Neural progenitor cell (in vitro differentiated cells): ENCODE measurements around the gene CUL1.

Experiments used
- EZH2 ChIP-seq: fragments of 200-600 bp; sonication (generic); IDR thresholded peaks from 2 replicates; pipeline ENCODE4 v1.6.1; 2017; ENCODE audit warnings: antibody characterized with exemption, mild to moderate bottlenecking, moderate library complexity
- TF ChIP-seq, protein P1 (sequence below): fragments of 200-600 bp; sonication (generic); IDR thresholded peaks from 2 replicates; pipeline ENCODE4 v1.5.1; 2017; ENCODE audit warnings: antibody characterized with exemption, mild to moderate bottlenecking

DNA sequence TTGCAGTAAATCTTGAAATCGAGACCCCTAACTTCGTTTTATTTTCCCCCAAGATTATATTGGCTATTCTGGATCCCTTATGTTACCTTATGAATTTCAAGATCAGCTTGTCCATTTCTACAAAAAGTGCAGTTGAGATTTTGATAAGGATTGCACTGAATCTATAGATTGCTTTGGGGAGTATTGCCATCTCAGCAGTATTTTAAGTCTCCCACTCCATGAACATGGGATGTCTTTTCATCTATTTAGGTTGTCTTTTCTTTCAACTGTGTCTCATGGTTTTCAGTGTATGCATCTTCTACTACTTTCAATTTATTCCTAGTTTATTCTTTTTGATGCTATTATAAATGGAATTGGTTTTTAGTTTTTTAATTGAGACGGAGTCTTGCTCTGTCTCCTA, 95.8 kb downstream of the CUL1 start:
- TF ChIP-seq, protein P1, sequence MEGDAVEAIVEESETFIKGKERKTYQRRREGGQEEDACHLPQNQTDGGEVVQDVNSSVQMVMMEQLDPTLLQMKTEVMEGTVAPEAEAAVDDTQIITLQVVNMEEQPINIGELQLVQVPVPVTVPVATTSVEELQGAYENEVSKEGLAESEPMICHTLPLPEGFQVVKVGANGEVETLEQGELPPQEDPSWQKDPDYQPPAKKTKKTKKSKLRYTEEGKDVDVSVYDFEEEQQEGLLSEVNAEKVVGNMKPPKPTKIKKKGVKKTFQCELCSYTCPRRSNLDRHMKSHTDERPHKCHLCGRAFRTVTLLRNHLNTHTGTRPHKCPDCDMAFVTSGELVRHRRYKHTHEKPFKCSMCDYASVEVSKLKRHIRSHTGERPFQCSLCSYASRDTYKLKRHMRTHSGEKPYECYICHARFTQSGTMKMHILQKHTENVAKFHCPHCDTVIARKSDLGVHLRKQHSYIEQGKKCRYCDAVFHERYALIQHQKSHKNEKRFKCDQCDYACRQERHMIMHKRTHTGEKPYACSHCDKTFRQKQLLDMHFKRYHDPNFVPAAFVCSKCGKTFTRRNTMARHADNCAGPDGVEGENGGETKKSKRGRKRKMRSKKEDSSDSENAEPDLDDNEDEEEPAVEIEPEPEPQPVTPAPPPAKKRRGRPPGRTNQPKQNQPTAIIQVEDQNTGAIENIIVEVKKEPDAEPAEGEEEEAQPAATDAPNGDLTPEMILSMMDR = no peak
- no peak for TF ChIP-seq EZH2
